ENCODE measurements around the gene CMKLR1.

DNA sequence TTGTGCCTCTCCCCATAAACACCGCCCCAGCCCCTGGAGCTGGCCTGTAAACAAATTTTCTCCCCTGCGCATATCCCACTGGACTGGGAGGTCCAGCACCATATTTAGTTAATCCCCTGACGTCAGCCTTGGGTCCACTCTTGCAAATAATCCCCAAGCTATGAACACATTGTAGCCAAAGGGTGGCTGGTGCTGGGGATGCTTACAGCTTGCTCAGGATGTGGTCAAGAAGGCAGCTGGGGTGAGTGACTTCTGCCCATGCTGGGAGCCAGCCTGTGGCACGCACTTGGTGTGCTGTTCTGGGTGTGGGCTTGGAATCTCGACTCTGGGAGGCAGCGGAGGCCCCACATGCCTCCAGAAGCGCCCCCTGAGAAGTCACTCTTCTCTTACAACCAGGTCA lies 32.1 kb downstream of the CMKLR1 start:
- TF ChIP-seq, protein P1, sequence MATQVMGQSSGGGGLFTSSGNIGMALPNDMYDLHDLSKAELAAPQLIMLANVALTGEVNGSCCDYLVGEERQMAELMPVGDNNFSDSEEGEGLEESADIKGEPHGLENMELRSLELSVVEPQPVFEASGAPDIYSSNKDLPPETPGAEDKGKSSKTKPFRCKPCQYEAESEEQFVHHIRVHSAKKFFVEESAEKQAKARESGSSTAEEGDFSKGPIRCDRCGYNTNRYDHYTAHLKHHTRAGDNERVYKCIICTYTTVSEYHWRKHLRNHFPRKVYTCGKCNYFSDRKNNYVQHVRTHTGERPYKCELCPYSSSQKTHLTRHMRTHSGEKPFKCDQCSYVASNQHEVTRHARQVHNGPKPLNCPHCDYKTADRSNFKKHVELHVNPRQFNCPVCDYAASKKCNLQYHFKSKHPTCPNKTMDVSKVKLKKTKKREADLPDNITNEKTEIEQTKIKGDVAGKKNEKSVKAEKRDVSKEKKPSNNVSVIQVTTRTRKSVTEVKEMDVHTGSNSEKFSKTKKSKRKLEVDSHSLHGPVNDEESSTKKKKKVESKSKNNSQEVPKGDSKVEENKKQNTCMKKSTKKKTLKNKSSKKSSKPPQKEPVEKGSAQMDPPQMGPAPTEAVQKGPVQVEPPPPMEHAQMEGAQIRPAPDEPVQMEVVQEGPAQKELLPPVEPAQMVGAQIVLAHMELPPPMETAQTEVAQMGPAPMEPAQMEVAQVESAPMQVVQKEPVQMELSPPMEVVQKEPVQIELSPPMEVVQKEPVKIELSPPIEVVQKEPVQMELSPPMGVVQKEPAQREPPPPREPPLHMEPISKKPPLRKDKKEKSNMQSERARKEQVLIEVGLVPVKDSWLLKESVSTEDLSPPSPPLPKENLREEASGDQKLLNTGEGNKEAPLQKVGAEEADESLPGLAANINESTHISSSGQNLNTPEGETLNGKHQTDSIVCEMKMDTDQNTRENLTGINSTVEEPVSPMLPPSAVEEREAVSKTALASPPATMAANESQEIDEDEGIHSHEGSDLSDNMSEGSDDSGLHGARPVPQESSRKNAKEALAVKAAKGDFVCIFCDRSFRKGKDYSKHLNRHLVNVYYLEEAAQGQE (IDR thresholded peaks at IDR 0.05; ENCODE audit: low read depth) = no peak
- no peak for TF ChIP-seq CEBPB (IDR thresholded peaks at IDR 0.05)
- no peak for TF ChIP-seq TEAD4 (IDR thresholded peaks at IDR 0.05)
- TF ChIP-seq CREB1 (IDR thresholded peaks at IDR 0.05; ENCODE audit: low read depth) = no peak
- no peak for TF ChIP-seq YY1 (IDR thresholded peaks at IDR 0.05; ENCODE audit: low read depth)
- TF ChIP-seq, protein P2, sequence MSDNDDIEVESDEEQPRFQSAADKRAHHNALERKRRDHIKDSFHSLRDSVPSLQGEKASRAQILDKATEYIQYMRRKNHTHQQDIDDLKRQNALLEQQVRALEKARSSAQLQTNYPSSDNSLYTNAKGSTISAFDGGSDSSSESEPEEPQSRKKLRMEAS (IDR thresholded peaks at IDR 0.05) = no peak
- no peak for TF ChIP-seq RAD21 (IDR thresholded peaks at IDR 0.05; ENCODE audit: low read depth)
